GM23338 (cell line): Measurements from ENCODE around the gene SLC25A26. TPM values are rescaled to one million over a fixed set of nuclear protein-coding genes. Genes with fewer than 3 reads are reported as not detected.

Experiments used
- ATAC-seq: fragments of 200-7000 bp; cut with Tn5 transposase; 3 replicates; pipeline ENCODE4 v1.9.1; 2020
- DNase-seq: peaks from one replicate; pipeline ENCODE4 v3.0.0-alpha.2; 2015; ENCODE audit warnings: low spot score
- H2AFZ ChIP-seq: fragments of 200-600 bp; sonication (generic); 2 replicates; pipeline ENCODE4 v1.8.0; 2016; ENCODE audit warnings: antibody characterized with exemption, mild to moderate bottlenecking, moderate library complexity
- H3F3A ChIP-seq: fragments of 200-600 bp; sonication (generic); replicated peaks from 2 replicates; pipeline ENCODE4 v1.8.0; 2017; ENCODE audit warnings: antibody characterized with exemption, mixed run types, low read depth
- H3K27ac ChIP-seq: fragments of 200-600 bp; sonication (generic); 2 replicates; pipeline ENCODE4 v1.6.1; 2016; ENCODE audit warnings: low read depth
- H3K27me3 ChIP-seq: fragments of 200-600 bp; sonication (generic); 2 replicates; pipeline ENCODE4 v1.8.0; 2016; ENCODE audit warnings: mild to moderate bottlenecking, mixed run types, moderate library complexity; ENCODE audit not compliant: insufficient read depth
- H3K36me3 ChIP-seq: fragments of 200-600 bp; sonication (generic); 2 replicates; pipeline ENCODE4 v1.8.0; 2016; ENCODE audit warnings: mild to moderate bottlenecking; ENCODE audit not compliant: insufficient read depth
- H3K4me1 ChIP-seq: fragments of 200-600 bp; sonication (generic); 2 replicates; pipeline ENCODE4 v1.8.0; 2016; ENCODE audit warnings: mild to moderate bottlenecking, moderate library complexity; ENCODE audit not compliant: insufficient read depth
- H3K4me2 ChIP-seq: fragments of 200-600 bp; sonication (generic); 2 replicates; pipeline ENCODE4 v1.7.1; 2017; ENCODE audit warnings: mixed run types
- H3K4me3 ChIP-seq: fragments of 200-600 bp; sonication (generic); 2 replicates; pipeline ENCODE4 v1.6.1; 2016; ENCODE audit warnings: mixed run types
- H3K79me2 ChIP-seq: fragments of 200-600 bp; sonication (generic); replicated peaks from 2 replicates; pipeline ENCODE4 v1.8.0; 2017; ENCODE audit warnings: mild to moderate bottlenecking; ENCODE audit not compliant: insufficient read depth
- H3K9me2 ChIP-seq: fragments of 200-600 bp; sonication (generic); 2 replicates; pipeline ENCODE4 v1.8.0; 2017; ENCODE audit not compliant: insufficient read depth
- H4K20me1 ChIP-seq: fragments of 200-600 bp; sonication (generic); replicated peaks from 2 replicates; pipeline ENCODE4 v1.8.0; 2017; ENCODE audit warnings: mild to moderate bottlenecking; ENCODE audit not compliant: insufficient read depth
- H3K27ac Mint-ChIP-seq: 2 replicates; pipeline ENCODE4 v1.8.0; 2020; ENCODE audit warnings: inconsistent platforms, mild to moderate bottlenecking, moderate library complexity, mixed read lengths
- H3K27me3 Mint-ChIP-seq: 3 replicates; pipeline ENCODE4 v1.8.0; 2022; ENCODE audit warnings: low read depth, mild to moderate bottlenecking, moderate library complexity, mixed read lengths, inconsistent platforms; ENCODE audit not compliant: insufficient read depth, poor library complexity
- H3K36me3 Mint-ChIP-seq: 3 replicates; pipeline ENCODE4 v1.8.0; 2021; ENCODE audit warnings: low read depth, mild to moderate bottlenecking, inconsistent platforms, moderate library complexity, mixed read lengths
- H3K4me1 Mint-ChIP-seq: 3 replicates; pipeline ENCODE4 v1.8.0; 2020; ENCODE audit warnings: mild to moderate bottlenecking, inconsistent platforms, mixed read lengths
- H3K4me3 Mint-ChIP-seq: 3 replicates; pipeline ENCODE4 v1.8.0; 2021; ENCODE audit warnings: moderate library complexity, mild to moderate bottlenecking, inconsistent platforms, mixed read lengths
- H3K9me3 Mint-ChIP-seq: 3 replicates; pipeline ENCODE4 v1.8.0; 2020; ENCODE audit warnings: moderate library complexity, mild to moderate bottlenecking, inconsistent platforms, mixed read lengths
- CREB1 ChIP-seq: fragments of 250-450 bp; sonication (Bioruptor Pico); IDR thresholded peaks from 2 replicates; pipeline ENCODE4 v1.5.0; 2020; ENCODE audit warnings: low read depth, mild to moderate bottlenecking, moderate library complexity
- CTCF ChIP-seq, 2 experiments: fragments of 200-600 bp in 1 of 2; sonication (generic) in 1 of 2; conservative IDR thresholded peaks; 2 replicates each; pipeline versions ENCODE4 v1.5.1 to v1.6.1; 2016 to 2017; ENCODE audit warnings: antibody characterized with exemption in 2 of 2, low read depth in 2 of 2, mild to moderate bottlenecking in 2 of 2, moderate library complexity in 1 of 2
- ETS1 ChIP-seq: IDR thresholded peaks from 2 replicates; pipeline ENCODE4 v1.6.1; 2016; ENCODE audit warnings: antibody characterized with exemption
- EZH2 ChIP-seq: fragments of 200-600 bp; sonication (generic); IDR thresholded peaks from one replicate; pipeline ENCODE4 v1.8.0; 2017; ENCODE audit warnings: antibody characterized with exemption, mild to moderate bottlenecking, low read depth; ENCODE audit not compliant: unreplicated experiment
- EZH2phosphoT487 ChIP-seq: fragments of 200-600 bp; sonication (generic); IDR thresholded peaks from one replicate; pipeline ENCODE4 v1.8.1; 2018; ENCODE audit warnings: antibody characterized with exemption; ENCODE audit not compliant: unreplicated experiment
- JUNB ChIP-seq: IDR thresholded peaks from one replicate; pipeline ENCODE4 v1.6.1; 2016; ENCODE audit warnings: antibody characterized with exemption; ENCODE audit not compliant: unreplicated experiment
- NANOG ChIP-seq: IDR thresholded peaks from 2 replicates; pipeline ENCODE4 v1.6.1; 2016; ENCODE audit warnings: antibody characterized with exemption, borderline replicate concordance
- POLR2AphosphoS5 ChIP-seq: IDR thresholded peaks from 2 replicates; pipeline ENCODE4 v1.6.1; 2016; ENCODE audit warnings: antibody characterized with exemption, low read depth
- REST ChIP-seq: IDR thresholded peaks from one replicate; pipeline ENCODE4 v1.6.1; 2018; ENCODE audit warnings: antibody characterized with exemption; ENCODE audit not compliant: unreplicated experiment
- STAT1 ChIP-seq: IDR thresholded peaks from one replicate; pipeline ENCODE4 v1.6.1; 2016; ENCODE audit warnings: antibody characterized with exemption; ENCODE audit not compliant: unreplicated experiment
- ZNF114 ChIP-seq: fragments of 250-450 bp; sonication (Bioruptor Pico); IDR thresholded peaks from 2 replicates; pipeline ENCODE4 v1.5.0; 2020; ENCODE audit warnings: mild to moderate bottlenecking, moderate library complexity
- ZNF331 ChIP-seq: fragments of 250-450 bp; sonication (Bioruptor Pico); IDR thresholded peaks from 2 replicates; pipeline ENCODE4 v1.5.0; 2020; ENCODE audit warnings: low read depth, mild to moderate bottlenecking, moderate library complexity
- polyA plus RNA-seq: library from polyadenylated mRNA; unstranded; fragments of >200 nt; fragmentation: Nextera tagmentation; extraction: Ambion mirVana; gene quantifications from 2 replicates; pipeline ENCODE4 v1.2.1, GENCODE V29; 2016
- total RNA-seq: library from RNA; depleted of rRNA; stranded (reverse); fragments of >200 nt; shearing (Covaris generic); gene quantifications from 2 replicates; pipeline ENCODE4 v1.2.3, GENCODE V29; 2014
- TF ChIP-seq, protein P1 (sequence below): fragments of 250-450 bp; sonication (Bioruptor Pico); IDR thresholded peaks from 2 replicates; pipeline ENCODE4 v1.5.0; 2020; ENCODE audit warnings: mild to moderate bottlenecking, moderate library complexity

SLC25A26 gene
- total and polyA plus RNA-seq, 2 experiments from 2014 or later: 24.8 to 40.2 TPM

- Mint-ChIP-seq H3K36me3 (peaks cover 9% of the 10 kb centered on the region; the same call in 2 of the 3 replicates), H3K27ac (no peak overlapping the region), H3K4me1 (peaks cover 3% of the 10 kb centered on the region; the same call in 2 of the 3 replicates), H3K27me3 (no peaks in the 10 kb centered on the region), H3K9me3 (no peaks in the 10 kb centered on the region), H3K4me3 (no peak overlapping the region)
- peaks cover 64% of the 10 kb centered on the region for H3K79me2 ChIP-seq
- H3K27me3 ChIP-seq: no peaks in the 10 kb centered on the region
- H3K4me3 ChIP-seq: no peak overlapping the region
- no peak overlapping the region for H2AFZ ChIP-seq
- no peaks in the 10 kb centered on the region for H3K4me1 ChIP-seq
- no peaks in the 10 kb centered on the region for H3K9me2 ChIP-seq
- no peaks in the 10 kb centered on the region for H3F3A ChIP-seq
- H3K27ac ChIP-seq: no peak overlapping the region
- no peaks in the 10 kb centered on the region for H3K36me3 ChIP-seq
- peaks cover 5% of the 10 kb centered on the region; the same call in 1 of the 2 replicates for H4K20me1 ChIP-seq
- ATAC-seq: no peak
- TF ChIP-seq EZH2phosphoT487 (no peak), NANOG (no peak), CTCF (conservative IDR thresholded peaks at IDR 0.05; ENCODE audit: low read depth in 2 of 2) (no peak), ZNF114 (CRISPR knock-in tag) (no peak), REST (no peak), ZNF331 (no peak), ETS1 (no peak), POLR2AphosphoS5 (no peak), EZH2 (no peak), JUNB (no peak), STAT1 (no peak), CREB1 (CRISPR knock-in tag) (no peak)
- TF ChIP-seq, protein P1, sequence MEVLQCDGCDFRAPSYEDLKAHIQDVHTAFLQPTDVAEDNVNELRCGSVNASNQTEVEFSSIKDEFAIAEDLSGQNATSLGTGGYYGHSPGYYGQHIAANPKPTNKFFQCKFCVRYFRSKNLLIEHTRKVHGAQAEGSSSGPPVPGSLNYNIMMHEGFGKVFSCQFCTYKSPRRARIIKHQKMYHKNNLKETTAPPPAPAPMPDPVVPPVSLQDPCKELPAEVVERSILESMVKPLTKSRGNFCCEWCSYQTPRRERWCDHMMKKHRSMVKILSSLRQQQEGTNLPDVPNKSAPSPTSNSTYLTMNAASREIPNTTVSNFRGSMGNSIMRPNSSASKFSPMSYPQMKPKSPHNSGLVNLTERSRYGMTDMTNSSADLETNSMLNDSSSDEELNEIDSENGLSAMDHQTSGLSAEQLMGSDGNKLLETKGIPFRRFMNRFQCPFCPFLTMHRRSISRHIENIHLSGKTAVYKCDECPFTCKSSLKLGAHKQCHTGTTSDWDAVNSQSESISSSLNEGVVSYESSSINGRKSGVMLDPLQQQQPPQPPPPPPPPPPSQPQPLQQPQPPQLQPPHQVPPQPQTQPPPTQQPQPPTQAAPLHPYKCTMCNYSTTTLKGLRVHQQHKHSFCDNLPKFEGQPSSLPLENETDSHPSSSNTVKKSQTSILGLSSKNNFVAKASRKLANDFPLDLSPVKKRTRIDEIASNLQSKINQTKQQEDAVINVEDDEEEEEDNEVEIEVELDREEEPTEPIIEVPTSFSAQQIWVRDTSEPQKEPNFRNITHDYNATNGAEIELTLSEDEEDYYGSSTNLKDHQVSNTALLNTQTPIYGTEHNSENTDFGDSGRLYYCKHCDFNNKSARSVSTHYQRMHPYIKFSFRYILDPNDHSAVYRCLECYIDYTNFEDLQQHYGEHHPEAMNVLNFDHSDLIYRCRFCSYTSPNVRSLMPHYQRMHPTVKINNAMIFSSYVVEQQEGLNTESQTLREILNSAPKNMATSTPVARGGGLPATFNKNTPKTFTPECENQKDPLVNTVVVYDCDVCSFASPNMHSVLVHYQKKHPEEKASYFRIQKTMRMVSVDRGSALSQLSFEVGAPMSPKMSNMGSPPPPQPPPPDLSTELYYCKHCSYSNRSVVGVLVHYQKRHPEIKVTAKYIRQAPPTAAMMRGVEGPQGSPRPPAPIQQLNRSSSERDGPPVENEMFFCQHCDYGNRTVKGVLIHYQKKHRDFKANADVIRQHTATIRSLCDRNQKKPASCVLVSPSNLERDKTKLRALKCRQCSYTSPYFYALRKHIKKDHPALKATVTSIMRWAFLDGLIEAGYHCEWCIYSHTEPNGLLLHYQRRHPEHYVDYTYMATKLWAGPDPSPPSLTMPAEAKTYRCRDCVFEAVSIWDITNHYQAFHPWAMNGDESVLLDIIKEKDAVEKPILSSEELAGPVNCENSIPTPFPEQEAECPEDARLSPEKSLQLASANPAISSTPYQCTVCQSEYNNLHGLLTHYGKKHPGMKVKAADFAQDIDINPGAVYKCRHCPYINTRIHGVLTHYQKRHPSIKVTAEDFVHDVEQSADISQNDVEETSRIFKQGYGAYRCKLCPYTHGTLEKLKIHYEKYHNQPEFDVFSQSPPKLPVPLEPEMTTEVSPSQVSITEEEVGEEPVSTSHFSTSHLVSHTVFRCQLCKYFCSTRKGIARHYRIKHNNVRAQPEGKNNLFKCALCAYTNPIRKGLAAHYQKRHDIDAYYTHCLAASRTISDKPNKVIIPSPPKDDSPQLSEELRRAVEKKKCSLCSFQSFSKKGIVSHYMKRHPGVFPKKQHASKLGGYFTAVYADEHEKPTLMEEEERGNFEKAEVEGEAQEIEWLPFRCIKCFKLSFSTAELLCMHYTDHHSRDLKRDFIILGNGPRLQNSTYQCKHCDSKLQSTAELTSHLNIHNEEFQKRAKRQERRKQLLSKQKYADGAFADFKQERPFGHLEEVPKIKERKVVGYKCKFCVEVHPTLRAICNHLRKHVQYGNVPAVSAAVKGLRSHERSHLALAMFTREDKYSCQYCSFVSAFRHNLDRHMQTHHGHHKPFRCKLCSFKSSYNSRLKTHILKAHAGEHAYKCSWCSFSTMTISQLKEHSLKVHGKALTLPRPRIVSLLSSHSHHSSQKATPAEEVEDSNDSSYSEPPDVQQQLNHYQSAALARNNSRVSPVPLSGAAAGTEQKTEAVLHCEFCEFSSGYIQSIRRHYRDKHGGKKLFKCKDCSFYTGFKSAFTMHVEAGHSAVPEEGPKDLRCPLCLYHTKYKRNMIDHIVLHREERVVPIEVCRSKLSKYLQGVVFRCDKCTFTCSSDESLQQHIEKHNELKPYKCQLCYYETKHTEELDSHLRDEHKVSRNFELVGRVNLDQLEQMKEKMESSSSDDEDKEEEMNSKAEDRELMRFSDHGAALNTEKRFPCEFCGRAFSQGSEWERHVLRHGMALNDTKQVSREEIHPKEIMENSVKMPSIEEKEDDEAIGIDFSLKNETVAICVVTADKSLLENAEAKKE (CRISPR knock-in tag): no peak
- no peak for DNase-seq
- H3K4me2 ChIP-seq: no peak overlapping the region
Observed at GRCh38 chr3:66227051-66227450, 6.2 kb downstream of the SLC25A26 start.
